ENCODE data around the gene ZNF784.

DNA sequence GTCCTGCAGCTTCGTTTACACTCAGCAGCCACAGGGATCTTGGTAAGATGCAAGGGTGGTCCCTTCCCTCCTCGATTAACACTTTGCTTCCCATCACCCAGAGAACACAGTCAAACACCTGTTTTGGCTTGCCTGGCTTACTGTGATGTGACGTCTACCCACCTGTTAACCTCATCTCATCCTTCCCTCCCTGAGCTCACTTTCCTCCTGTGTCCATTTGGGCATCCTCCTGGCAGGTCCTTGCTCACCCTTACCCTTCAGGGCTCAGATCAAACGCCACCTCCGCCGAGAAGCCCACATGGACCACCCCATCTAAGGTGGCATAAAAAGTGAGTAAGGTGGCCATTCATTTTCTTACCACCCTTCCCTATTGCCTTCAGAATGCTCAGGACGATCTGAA is 34.3 kb downstream of the ZNF784 start:
- TF ChIP-seq CTCF (IDR thresholded peaks at IDR 0.05; ENCODE audit: borderline replicate concordance, extremely low read depth, low read length, poor library complexity, severe bottlenecking), result no peak
- TF ChIP-seq EZH2 (IDR thresholded peaks at IDR 0.05; ENCODE audit: borderline replicate concordance, low read depth, low read length, severe bottlenecking), result no peak
